ENCODE results near the gene IGLL1.

The IGLL1 gene

GRCh38 chr22:23529166-23530103, 50.7 kb downstream of the IGLL1 start:
- Histone ChIP-seq H3K9ac (ENCODE audit: low read length) (no peak overlapping the region), H2AFZ (ENCODE audit: low read length) (no peak overlapping the region), H3K27ac (ENCODE audit: low read depth, low read length, poor library complexity, severe bottlenecking) (no peak overlapping the region), H3K9me3 (ENCODE audit: low read length) (no peaks in the 10 kb centered on the region), H3K79me2 (ENCODE audit: insufficient read depth, low read length) (no peaks in the 10 kb centered on the region), H3K9me2 (ENCODE audit: low read depth, low read length) (no peaks in the 10 kb centered on the region), H3F3A (ENCODE audit: insufficient read depth, low read length) (no peaks in the 10 kb centered on the region), H3K4me3 (ENCODE audit: low read depth, low read length, poor library complexity, severe bottlenecking) (no peak overlapping the region), H4K20me1 (ENCODE audit: insufficient read depth, low read length) (no peaks in the 10 kb centered on the region), H3K4me1 (ENCODE audit: insufficient read depth, low read length, severe bottlenecking) (peaks cover 7% of the 10 kb centered on the region), H3K36me3 (ENCODE audit: insufficient read depth, low read length) (no peaks in the 10 kb centered on the region), H3K27me3 (ENCODE audit: insufficient read depth, low read length) (no peaks in the 10 kb centered on the region; the same call in 1 of the 2 replicates), H3K4me2 (ENCODE audit: low read length) (no peak overlapping the region)
- TF ChIP-seq, protein P1, sequence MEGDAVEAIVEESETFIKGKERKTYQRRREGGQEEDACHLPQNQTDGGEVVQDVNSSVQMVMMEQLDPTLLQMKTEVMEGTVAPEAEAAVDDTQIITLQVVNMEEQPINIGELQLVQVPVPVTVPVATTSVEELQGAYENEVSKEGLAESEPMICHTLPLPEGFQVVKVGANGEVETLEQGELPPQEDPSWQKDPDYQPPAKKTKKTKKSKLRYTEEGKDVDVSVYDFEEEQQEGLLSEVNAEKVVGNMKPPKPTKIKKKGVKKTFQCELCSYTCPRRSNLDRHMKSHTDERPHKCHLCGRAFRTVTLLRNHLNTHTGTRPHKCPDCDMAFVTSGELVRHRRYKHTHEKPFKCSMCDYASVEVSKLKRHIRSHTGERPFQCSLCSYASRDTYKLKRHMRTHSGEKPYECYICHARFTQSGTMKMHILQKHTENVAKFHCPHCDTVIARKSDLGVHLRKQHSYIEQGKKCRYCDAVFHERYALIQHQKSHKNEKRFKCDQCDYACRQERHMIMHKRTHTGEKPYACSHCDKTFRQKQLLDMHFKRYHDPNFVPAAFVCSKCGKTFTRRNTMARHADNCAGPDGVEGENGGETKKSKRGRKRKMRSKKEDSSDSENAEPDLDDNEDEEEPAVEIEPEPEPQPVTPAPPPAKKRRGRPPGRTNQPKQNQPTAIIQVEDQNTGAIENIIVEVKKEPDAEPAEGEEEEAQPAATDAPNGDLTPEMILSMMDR (IDR thresholded peaks at IDR 0.05; ENCODE audit: low read length) = no peak
- no peak for TF ChIP-seq EZH2 (IDR thresholded peaks at IDR 0.05; ENCODE audit: borderline replicate concordance, low read length)

- H4K20me1 ChIP-seq (ENCODE audit: insufficient read depth, low read length) = no peaks in the 10 kb centered on the region
- no peak overlapping the region for H3K27ac ChIP-seq (ENCODE audit: low read depth, low read length, poor library complexity, severe bottlenecking)
- no peak overlapping the region for H3K9ac ChIP-seq (ENCODE audit: low read length)
- peaks cover 2% of the 10 kb centered on the region; the same call in 1 of the 2 replicates for H3K27me3 ChIP-seq (ENCODE audit: insufficient read depth, low read length)
- H3K9me3 ChIP-seq (ENCODE audit: low read length) = no peaks in the 10 kb centered on the region
- no peak overlapping the region for H3K4me2 ChIP-seq (ENCODE audit: low read length)
- no peaks in the 10 kb centered on the region for H3K4me1 ChIP-seq (ENCODE audit: insufficient read depth, low read length, severe bottlenecking)
- H3K36me3 ChIP-seq (ENCODE audit: insufficient read depth, low read length) = no peaks in the 10 kb centered on the region
- H3K4me3 ChIP-seq (ENCODE audit: low read depth, low read length, poor library complexity, severe bottlenecking) = no peak overlapping the region
- no peaks in the 10 kb centered on the region for H3K9me2 ChIP-seq (ENCODE audit: low read depth, low read length)
- H3F3A ChIP-seq (ENCODE audit: insufficient read depth, low read length) = no peaks in the 10 kb centered on the region
- H3K79me2 ChIP-seq (ENCODE audit: insufficient read depth, low read length) = no peaks in the 10 kb centered on the region
- TF ChIP-seq EZH2 (IDR thresholded peaks at IDR 0.05; ENCODE audit: borderline replicate concordance, low read length) = no peak
- TF ChIP-seq, protein P1 (IDR thresholded peaks at IDR 0.05; ENCODE audit: low read length) = no peak
- no peak overlapping the region for H2AFZ ChIP-seq (ENCODE audit: low read length)
Observed at GRCh38 chr22:23527971-23528740, 51.9 kb downstream of the IGLL1 start.

GRCh38 chr22:23526596-23527316, 53.3 kb downstream of the IGLL1 start:
- H3K4me2 ChIP-seq (ENCODE audit: low read length) = no peak overlapping the region
- no peak for TF ChIP-seq EZH2 (IDR thresholded peaks at IDR 0.05; ENCODE audit: borderline replicate concordance, low read length)
- H3K4me1 ChIP-seq (ENCODE audit: insufficient read depth, low read length, severe bottlenecking) = peaks cover 13% of the 10 kb centered on the region
- H3F3A ChIP-seq (ENCODE audit: insufficient read depth, low read length) = no peaks in the 10 kb centered on the region
- no peak overlapping the region for H3K4me3 ChIP-seq (ENCODE audit: low read depth, low read length, poor library complexity, severe bottlenecking)
- H3K36me3 ChIP-seq (ENCODE audit: insufficient read depth, low read length) = no peaks in the 10 kb centered on the region
- peaks cover 7% of the 10 kb centered on the region; the same call in 1 of the 2 replicates for H3K27me3 ChIP-seq (ENCODE audit: insufficient read depth, low read length)
- H3K27ac ChIP-seq (ENCODE audit: low read depth, low read length, poor library complexity, severe bottlenecking) = no peak overlapping the region
- no peaks in the 10 kb centered on the region for H3K9me2 ChIP-seq (ENCODE audit: low read depth, low read length)
- no peaks in the 10 kb centered on the region for H4K20me1 ChIP-seq (ENCODE audit: insufficient read depth, low read length)
- no peak overlapping the region for H3K9ac ChIP-seq (ENCODE audit: low read length)
- H2AFZ ChIP-seq (ENCODE audit: low read length) = no peak overlapping the region
- no peaks in the 10 kb centered on the region for H3K9me3 ChIP-seq (ENCODE audit: low read length)
- no peaks in the 10 kb centered on the region for H3K79me2 ChIP-seq (ENCODE audit: insufficient read depth, low read length)

All from OCI-LY1 (cell line).